GM19240 (cell line): Measurements from ENCODE around the gene RHOG.
"Not testable (repeated sequence)": the region's sequence is repeated elsewhere in the genome, so short reads cannot be mapped to it uniquely, and the experiment has no call there.

Experiments used
- DNase-seq: peaks from one replicate; pipeline ENCODE4 v3.0.0; 2011; ENCODE audit warnings: low spot score; ENCODE audit not compliant: insufficient read length

Gene RHOG

GRCh38 chr11:3840870-3841425 lies at the start of gene RHOG:
Gene RHOG (minus strand): TSS chr11:3840959. CDS start chr11:3828138, 12,821 bp downstream.
- no peak for DNase-seq

- no peak for DNase-seq
These were observed 49.3 kb upstream of the RHOG start for GRCh38 chr11:3890014-3890413.

- DNase-seq: no peak
These were observed 48.1 kb upstream of the RHOG start for GRCh38 chr11:3888876-3889275.

DNA sequence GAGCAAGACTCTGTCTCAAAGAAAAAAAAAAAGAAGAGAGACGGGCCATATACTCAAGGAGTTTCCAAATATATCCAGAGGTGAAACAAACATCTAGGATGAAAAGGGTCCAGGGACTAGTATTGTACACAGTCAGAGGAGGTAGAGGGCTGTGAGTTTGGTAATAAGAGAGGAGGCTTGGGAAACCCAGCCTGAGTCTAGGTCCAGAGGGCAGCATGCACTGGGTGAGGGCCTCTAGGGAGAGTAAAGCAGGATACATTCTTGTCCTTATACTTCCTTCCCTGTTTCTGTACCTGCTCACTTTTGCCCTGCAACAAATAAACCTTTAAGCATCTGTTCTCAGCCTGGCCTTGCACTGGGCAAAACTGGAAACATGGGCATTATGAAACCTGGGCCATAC lies 46.2 kb upstream of the RHOG start:
- DNase-seq: no peak

DNA sequence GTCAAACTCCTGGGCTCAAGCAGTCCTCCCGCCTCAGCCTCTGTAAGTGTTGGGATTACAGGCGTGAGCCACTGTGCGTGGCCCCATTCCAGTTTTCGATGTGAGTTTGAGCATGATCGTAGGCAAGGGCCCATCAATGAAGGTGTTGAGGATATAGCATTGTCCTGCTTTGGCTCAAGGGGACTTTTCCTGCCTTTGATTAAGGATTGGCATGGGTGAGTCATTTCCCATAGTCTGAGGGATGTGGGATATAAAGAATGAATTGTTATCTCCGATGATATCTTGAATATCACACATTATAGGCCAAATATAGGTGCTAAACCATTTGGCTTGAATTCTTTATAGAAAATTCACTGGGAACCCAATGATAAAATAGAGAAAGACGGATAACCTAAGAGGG lies 45.1 kb upstream of the RHOG start:
- DNase-seq: no peak

DNA sequence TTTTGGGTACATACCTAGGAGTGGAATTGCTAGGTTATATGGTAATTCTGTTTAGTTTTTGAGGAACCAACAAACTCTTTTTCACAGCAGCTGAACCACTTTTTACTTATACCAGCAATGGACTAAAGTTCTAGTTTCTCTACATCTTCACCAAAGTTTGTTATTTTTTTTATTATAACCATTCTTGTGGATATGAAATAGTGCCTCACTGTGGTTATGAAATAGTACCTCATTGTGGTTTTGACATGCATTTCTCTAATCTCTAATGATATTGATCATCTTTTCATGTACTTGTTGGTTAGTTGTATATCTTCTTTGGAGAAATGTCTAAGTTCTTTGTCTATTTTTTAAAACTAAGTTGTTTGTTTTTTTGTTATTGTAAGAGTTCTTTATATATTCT lies 41.9 kb upstream of the RHOG start:
- DNase-seq: no peak

DNA sequence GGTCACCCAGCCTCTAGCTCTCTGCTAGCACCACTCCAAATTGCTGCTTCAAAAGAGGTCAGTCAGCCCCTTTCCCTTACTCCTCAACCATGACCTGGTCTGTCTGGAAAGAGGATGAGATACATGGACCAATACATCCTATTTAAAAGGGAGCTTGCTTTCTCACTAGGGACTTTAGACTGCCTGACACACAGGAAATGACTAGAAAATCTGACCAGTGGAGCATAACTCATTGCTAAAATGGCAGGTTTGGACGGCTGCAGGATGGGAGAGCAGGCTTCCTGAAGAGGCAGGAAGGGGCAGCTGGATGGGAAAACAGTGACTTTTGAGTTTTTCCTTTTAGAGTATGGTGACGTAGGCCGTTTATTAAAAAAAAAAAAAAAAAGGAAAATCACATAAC lies 40.0 kb upstream of the RHOG start:
- no peak for DNase-seq

- DNase-seq: no peak
These were observed 39.3 kb upstream of the RHOG start for GRCh38 chr11:3879967-3880542.

GRCh38 chr11:3879216-3879966 lies 38.6 kb upstream of the RHOG start:
- no peak for DNase-seq

- DNase-seq: no peak
These were observed 37.5 kb upstream of the RHOG start for GRCh38 chr11:3878258-3878584.

- DNase-seq: no peak
These were observed 36.9 kb upstream of the RHOG start for GRCh38 chr11:3877364-3878257.

GRCh38 chr11:3876613-3877012 lies 35.9 kb upstream of the RHOG start:
- no peak for DNase-seq

- DNase-seq: no peak
These were observed 33.1 kb upstream of the RHOG start for GRCh38 chr11:3873712-3874349.

DNA sequence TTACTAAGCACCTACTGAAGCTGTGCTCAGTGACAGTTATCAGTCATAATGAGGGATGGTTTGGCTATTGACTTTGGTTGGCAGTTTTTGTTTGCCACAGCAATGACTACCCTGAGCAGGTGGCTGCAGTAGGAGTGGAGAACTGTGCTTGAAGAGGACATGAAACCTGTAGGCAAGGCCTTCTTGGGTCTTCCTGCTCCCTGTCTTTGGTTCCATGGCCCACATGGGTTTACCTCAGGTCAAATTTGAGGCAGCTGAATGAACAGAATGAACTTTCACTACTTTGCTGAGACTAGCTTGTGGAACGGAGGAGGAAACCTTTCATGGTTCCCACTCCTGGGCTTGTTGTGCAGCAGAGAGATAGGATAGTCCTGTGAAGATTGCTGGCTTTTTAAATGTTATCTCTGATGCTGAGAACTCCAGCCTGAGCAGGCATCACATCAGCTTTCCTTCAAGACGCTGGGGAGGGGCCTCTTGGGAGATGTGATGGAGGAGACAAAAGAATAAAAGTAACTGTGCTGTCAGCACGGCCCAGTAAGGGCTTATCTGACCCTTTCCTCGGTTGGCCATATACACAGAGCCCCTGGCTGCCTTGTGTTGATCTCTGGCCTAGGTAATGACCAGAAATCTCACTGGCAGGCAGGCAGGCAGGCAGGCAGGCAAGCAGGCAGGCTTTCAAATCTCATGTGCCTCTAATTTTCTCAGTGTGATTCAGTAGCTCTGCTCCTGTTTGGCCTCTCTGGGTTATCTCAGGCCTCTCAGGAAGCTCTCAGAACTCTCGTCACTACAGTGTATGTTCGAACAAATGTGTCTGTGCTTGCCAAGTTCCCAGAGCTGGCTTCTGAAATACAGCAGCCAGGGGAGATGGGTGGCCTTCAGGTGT lies 26.7 kb upstream of the RHOG start:
- DNase-seq: no peak

DNA sequence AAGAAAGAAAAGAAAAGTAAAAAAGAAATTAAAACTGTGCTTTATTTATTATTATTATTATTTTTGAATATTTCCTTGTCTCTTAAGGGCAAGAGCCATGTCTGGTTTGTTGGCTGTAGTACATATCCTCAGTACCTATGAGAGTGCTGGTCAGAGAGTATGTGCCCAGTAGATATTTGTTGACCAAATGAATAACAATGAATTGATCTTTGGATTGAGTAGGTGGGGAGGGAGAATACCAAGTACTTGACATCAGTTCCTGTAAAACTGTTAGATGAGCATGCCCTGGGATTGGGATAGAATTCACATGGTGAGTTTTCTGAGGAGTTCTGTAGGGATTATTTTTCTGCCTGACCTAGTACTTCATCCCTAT lies 26.1 kb upstream of the RHOG start:
- no peak for DNase-seq

DNA sequence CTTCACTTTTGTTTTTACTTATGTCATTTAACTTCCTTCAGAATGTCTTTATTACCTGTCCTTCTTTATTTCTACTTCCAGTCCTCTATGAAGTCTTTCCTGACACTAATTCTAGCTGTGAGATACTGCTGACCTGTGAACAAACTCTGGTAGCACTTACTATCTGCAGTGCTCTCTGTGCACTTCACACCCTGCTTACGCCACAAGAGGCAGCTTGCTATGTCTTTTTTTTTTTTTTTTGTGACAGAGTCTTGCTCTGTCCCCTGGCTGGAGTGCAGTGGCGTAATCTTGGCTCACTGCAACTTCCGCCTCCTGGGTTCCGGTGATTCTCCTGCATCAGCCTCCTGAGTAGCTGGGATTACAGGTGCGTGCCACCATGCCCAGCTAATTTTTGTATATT lies 25.4 kb upstream of the RHOG start:
- no peak for DNase-seq

- no peak for DNase-seq
These were observed 24.8 kb upstream of the RHOG start for GRCh38 chr11:3865388-3866193.

DNA sequence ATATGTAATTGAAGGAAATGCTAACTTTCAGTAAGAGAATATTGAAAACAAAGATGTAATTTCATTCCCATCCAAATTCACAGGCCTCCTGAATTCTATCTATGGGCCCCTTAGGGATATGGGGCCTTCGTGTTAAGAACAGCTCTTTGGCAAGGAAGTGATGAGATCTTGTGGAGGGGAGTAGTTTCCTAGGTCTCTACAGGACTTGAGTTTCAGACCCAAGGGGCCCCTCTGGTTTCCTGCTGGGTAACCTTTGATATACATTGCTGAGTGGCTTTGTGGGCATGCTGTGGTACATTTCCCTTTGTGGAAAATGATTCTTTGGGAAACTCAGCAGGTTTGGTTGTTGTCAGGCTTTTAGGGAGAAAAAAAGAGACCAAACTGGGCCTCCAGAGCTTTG lies 20.9 kb upstream of the RHOG start:
- no peak for DNase-seq

DNA sequence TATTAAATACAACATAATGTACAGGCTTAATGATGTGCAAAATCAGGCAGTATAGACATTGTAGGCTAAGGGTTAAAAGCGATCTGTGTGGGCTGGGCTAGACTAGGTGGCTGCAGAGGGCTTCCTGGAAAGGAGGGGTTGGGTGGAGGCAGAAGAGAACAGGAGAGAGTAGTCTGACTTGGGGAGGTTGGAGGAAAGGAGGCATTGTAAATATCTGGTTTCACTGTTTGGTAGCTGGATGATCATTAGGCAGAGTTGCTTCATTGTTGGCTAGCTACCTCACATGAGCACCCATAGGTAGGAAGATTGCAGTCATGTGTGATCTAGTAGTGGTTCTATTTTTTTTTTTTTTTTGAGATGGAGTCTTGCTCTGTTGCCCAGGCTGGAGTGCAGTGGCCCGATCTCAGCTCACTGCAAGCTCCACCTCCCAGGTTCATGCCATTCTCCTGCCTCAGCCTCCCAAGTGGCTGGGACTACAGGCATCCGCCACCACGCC lies 20.2 kb upstream of the RHOG start:
- not testable (repeated sequence) for DNase-seq

GRCh38 chr11:3860375-3860774 lies 19.6 kb upstream of the RHOG start:
- no peak for DNase-seq
